ENCODE results near the gene FAM156A.
"Not testable (repeated sequence)": the region's sequence is repeated elsewhere in the genome, so short reads cannot be mapped to it uniquely, and the experiment has no call there.

The FAM156A gene

DNA sequence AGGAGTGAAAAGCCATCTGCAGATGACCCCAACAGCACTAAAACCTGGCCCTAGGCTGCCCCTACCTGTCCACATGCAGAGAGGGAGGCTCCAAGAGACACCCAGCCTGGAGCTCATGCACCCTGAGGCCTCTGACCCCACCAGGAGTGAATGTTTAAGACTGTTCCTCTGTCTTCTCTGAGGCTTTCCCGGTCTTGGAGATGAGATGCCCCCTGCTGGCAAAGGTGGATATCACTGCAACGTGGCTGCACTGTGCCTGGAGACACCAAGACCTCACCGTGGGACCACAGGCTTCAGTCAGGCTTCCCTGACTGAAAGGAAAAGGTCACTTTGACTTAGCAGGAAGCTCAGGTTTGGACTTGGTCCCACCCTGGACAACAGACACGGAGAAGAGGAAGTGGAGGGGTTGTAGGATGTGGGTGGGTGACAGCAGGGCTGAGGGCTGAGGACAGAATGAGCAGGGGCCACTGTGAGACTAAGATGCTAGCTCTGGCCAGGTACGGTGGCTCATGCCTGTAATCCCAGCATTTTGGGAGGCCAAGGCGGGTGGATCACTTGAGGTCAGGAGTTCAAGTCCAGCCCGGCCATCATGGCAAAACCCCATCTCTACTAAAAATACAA, 31.8 kb upstream of the FAM156A start:
- not testable (repeated sequence) for H3K27me3 ChIP-seq (ENCODE audit: insufficient read depth, poor library complexity, severe bottlenecking); H3K4me3 ChIP-seq (replicated peaks; ENCODE audit: insufficient read depth, low read length); H3K27ac ChIP-seq (replicated peaks)
- TF ChIP-seq, protein P1, sequence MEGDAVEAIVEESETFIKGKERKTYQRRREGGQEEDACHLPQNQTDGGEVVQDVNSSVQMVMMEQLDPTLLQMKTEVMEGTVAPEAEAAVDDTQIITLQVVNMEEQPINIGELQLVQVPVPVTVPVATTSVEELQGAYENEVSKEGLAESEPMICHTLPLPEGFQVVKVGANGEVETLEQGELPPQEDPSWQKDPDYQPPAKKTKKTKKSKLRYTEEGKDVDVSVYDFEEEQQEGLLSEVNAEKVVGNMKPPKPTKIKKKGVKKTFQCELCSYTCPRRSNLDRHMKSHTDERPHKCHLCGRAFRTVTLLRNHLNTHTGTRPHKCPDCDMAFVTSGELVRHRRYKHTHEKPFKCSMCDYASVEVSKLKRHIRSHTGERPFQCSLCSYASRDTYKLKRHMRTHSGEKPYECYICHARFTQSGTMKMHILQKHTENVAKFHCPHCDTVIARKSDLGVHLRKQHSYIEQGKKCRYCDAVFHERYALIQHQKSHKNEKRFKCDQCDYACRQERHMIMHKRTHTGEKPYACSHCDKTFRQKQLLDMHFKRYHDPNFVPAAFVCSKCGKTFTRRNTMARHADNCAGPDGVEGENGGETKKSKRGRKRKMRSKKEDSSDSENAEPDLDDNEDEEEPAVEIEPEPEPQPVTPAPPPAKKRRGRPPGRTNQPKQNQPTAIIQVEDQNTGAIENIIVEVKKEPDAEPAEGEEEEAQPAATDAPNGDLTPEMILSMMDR (IDR thresholded peaks at IDR 0.05; ENCODE audit: insufficient read depth, low read length) = peak; percentile 19
- peak; percentile 28 to 63 for DNase-seq (ENCODE audit: low read depth in 1 of 2, low spot score in 1 of 2)

DNA sequence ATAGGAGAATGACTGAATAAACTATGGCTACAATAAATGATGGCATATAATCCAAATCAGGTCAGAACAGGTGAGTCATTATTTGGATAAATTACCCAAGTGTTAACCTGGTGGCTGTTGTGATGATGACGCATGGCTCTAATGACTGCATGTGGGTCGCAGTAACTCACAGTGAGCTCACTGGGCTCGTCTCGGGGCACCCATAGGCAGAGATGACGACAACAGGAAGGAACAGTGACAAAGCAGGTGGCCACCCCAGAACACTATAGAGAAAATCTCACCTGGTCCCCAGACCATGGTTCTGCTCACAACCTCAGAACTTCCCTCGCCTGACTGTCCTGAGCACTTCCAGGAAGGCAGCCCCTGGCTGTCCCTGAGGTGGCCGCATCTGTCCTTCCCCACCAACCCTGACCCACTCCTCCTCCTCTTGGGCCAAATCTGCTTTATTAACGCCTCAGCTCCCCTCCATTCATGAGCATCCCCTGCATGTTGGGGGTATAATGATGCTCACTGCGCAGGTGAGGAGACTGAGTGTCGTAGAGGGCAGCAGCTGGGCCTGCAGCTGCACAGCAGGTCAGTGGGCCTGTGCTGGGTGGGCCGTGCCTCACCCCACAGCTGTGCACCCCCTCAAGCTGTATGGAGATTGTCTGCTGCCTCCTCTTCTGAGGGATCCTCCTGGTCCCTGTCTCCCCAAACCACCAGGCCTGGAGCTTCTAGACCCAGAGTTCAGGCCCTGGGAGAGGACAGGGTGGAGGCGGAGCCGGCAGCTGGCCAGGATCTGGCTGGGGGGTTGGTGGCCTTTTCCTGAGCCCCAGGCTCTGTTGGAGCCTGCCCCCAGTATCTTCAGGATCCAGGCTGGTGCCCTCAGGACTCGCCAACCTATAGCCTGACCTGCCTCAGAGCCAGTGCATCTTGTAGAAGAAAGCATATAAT, 30.9 kb upstream of the FAM156A start:
- Histone ChIP-seq H3K27me3 (ENCODE audit: insufficient read depth, poor library complexity, severe bottlenecking) (no peaks in the 10 kb centered on the region), H3K27ac (replicated peaks) (no peak overlapping the region), H3K4me3 (replicated peaks; ENCODE audit: insufficient read depth, low read length) (no peak overlapping the region)
- DNase-seq (ENCODE audit: low read depth in 1 of 2, low spot score in 1 of 2) = no peak
- TF ChIP-seq, protein P2, sequence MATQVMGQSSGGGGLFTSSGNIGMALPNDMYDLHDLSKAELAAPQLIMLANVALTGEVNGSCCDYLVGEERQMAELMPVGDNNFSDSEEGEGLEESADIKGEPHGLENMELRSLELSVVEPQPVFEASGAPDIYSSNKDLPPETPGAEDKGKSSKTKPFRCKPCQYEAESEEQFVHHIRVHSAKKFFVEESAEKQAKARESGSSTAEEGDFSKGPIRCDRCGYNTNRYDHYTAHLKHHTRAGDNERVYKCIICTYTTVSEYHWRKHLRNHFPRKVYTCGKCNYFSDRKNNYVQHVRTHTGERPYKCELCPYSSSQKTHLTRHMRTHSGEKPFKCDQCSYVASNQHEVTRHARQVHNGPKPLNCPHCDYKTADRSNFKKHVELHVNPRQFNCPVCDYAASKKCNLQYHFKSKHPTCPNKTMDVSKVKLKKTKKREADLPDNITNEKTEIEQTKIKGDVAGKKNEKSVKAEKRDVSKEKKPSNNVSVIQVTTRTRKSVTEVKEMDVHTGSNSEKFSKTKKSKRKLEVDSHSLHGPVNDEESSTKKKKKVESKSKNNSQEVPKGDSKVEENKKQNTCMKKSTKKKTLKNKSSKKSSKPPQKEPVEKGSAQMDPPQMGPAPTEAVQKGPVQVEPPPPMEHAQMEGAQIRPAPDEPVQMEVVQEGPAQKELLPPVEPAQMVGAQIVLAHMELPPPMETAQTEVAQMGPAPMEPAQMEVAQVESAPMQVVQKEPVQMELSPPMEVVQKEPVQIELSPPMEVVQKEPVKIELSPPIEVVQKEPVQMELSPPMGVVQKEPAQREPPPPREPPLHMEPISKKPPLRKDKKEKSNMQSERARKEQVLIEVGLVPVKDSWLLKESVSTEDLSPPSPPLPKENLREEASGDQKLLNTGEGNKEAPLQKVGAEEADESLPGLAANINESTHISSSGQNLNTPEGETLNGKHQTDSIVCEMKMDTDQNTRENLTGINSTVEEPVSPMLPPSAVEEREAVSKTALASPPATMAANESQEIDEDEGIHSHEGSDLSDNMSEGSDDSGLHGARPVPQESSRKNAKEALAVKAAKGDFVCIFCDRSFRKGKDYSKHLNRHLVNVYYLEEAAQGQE (IDR thresholded peaks at IDR 0.05; ENCODE audit: insufficient replicate concordance, low read depth) = no peak
- no peak for TF ChIP-seq SPI1 (IDR thresholded peaks at IDR 0.05; ENCODE audit: borderline replicate concordance, low read depth)
- TF ChIP-seq GABPA (IDR thresholded peaks at IDR 0.05; ENCODE audit: low read depth) = no peak
- TF ChIP-seq, protein P1 (IDR thresholded peaks at IDR 0.05; ENCODE audit: insufficient read depth, low read length) = no peak
- no peak for TF ChIP-seq POLR2AphosphoS5 (IDR thresholded peaks at IDR 0.05; ENCODE audit: low read depth)

DNA sequence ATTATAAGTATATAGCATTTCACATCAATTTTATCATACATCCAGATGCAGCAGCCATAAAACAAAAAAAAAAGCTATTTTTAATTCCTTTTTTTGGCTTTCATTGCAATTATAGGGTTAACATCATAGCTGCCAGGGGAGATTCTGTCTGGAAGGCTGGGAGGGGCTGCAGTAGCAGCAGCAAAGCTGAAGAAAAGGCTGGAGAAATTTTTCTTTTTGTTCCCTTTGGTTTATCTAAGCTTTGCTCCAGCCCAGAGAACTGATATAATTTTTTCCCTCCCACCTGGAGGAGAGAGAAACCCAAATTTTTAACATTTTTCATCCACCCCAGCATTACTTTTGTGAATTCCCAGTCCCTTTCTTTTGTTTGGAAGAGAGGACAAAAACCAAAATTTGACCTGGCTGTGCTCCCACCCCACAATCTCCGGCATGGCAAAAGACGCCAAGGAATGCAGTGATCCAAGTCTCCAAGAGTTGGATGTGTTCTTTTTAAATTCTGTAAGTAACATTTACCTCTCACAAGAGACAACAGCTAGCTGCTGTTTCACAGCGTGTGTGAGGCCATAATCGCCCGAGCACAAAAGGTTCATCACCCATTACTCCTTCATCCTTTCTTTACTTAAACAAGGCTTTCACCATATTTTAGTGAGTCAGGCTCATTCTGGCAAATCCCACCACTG, 25.1 kb upstream of the FAM156A start:
- Histone ChIP-seq H3K27me3 (ENCODE audit: insufficient read depth, poor library complexity, severe bottlenecking) (no peaks in the 10 kb centered on the region), H3K4me3 (replicated peaks; ENCODE audit: insufficient read depth, low read length) (no peak overlapping the region), H3K27ac (replicated peaks) (no peak overlapping the region)
- TF ChIP-seq, protein P1 (IDR thresholded peaks at IDR 0.05; ENCODE audit: insufficient read depth, low read length) = no peak
- TF ChIP-seq POLR2AphosphoS5 (IDR thresholded peaks at IDR 0.05; ENCODE audit: low read depth) (no peak), SPI1 (IDR thresholded peaks at IDR 0.05; ENCODE audit: borderline replicate concordance, low read depth) (no peak), GABPA (IDR thresholded peaks at IDR 0.05; ENCODE audit: low read depth) (no peak)
- TF ChIP-seq, protein P2 (IDR thresholded peaks at IDR 0.05; ENCODE audit: insufficient replicate concordance, low read depth) = no peak
- DNase-seq (ENCODE audit: low read depth in 1 of 2, low spot score in 1 of 2) = no peak

Data from HL-60 (cell line).